LHCN-M2 (cell line): ENCODE measurements around the gene MARCHF9. TPM values are rescaled to one million over a fixed set of nuclear protein-coding genes. Genes with fewer than 3 reads are reported as not detected.
"Not testable (repeated sequence)": the region's sequence is repeated elsewhere in the genome, so short reads cannot be mapped to it uniquely, and the experiment has no call there.

Source experiments
- DNase-seq: peaks from one replicate; pipeline ENCODE4 v3.0.0-alpha.2; 2012; ENCODE audit warnings: low read depth
- total RNA-seq: library from RNA; depleted of rRNA; stranded (reverse); fragments of >200 nt; gene quantifications from 2 replicates; pipeline ENCODE4 v1.2.3, GENCODE V29; 2014

The MARCHF9 gene
- total RNA-seq, 1 experiment from 2014 or later, result 4.4 TPM

DNA sequence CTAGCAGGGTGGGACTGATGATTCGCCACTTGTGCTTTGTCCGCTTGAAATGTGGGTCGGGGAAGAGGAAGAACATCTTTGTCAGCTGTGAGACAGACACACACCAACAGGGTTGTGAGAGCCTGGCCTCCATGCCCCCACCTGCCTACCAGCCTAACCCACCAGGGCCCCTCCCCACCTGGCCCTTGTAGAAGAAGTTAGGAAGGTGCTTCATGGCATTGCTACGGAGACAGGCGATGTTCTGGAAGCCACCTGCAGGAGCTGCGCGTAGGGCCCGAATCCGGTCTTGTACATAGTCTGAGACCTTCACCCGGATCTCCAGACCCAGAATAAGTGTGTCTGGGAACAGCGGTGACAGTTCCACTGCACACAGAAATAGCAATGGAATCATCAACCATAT is 14.7 kb downstream of the MARCHF9 start:
- no peak for DNase-seq

DNA sequence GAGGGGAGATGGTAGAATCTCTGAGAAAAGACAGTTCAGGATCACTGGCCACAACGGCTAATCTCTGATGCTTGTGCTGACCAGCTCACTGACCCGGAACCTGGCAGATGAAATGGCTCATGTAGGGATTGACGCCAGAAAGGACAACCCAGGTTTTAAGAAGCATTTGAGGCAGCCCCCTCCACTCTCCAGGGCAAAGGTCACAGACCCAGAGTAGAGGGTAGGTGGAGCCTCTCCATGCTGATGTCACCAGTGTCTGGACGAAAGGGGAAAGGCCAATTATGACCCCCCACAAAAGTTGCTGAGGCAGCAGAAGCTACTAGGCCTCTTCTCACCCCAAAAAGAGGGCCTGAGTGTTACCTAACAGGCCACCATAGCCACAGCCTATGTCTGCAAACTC is 15.8 kb downstream of the MARCHF9 start:
- DNase-seq, result no peak

DNA sequence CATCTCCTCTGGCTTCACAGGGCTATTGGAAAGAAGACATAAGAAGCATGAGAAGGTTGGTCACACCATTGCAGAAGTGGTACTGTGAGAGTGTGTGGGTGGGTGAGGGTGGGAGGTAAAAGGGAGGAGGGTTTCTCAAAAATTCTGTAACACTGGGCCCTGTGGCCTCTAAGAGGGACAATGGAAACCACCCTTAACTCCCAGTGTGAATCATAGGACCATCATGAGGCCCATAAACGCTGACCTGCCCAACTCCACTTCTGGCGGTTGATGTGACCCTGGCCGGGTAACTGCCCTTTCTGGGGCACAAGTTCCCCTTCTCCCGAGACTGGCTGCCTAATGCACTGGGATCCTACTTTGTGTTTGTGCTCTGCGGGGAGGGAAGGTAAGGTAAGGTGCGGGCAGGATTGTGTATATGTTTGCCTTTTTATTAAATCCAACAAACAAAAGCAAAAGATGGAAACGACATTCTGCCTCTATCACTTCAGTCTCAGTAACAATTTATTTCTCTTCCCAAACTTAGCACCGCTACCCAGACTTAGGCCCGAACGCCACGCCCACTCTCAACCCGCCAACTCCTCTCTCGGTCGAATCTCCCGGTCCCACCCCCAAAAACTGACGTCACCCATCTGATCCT is 16.5 kb downstream of the MARCHF9 start:
- peak; percentile 90 for DNase-seq

DNA sequence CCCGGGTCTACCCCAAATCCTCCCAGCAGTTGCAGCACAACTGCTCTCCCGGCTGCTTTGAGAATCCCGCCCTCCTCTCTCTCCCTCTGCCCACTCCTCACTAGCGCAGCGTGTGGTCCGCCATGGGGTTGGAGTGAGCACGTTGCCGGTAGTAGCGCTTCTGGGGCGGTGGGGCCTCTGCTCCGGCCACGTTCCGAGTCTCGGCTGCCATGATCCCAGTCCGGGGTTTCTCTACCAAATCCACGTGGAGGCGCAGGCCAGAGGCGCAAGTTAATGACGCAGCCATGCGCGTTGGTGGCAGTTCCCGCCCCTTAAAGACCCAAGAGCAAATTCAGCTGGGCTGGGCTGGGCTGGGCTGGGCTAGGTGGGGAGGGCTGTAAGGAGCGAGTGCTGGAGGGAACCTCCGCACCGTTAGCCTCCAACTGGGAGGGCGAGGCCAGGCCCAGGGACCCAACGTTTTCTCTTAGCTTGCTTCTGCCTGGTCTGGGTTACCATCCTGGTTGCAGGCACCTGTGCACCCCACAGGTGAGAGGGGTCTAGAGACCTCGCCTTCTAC is 17.0 kb downstream of the MARCHF9 start, which contains the start of gene METTL1:
TSS of gene METTL1 (minus strand) at position 233 of the 556 bp plus-strand sequence. CDS start at position 211, 22 bp downstream.
- peak; percentile 96 for DNase-seq

DNA sequence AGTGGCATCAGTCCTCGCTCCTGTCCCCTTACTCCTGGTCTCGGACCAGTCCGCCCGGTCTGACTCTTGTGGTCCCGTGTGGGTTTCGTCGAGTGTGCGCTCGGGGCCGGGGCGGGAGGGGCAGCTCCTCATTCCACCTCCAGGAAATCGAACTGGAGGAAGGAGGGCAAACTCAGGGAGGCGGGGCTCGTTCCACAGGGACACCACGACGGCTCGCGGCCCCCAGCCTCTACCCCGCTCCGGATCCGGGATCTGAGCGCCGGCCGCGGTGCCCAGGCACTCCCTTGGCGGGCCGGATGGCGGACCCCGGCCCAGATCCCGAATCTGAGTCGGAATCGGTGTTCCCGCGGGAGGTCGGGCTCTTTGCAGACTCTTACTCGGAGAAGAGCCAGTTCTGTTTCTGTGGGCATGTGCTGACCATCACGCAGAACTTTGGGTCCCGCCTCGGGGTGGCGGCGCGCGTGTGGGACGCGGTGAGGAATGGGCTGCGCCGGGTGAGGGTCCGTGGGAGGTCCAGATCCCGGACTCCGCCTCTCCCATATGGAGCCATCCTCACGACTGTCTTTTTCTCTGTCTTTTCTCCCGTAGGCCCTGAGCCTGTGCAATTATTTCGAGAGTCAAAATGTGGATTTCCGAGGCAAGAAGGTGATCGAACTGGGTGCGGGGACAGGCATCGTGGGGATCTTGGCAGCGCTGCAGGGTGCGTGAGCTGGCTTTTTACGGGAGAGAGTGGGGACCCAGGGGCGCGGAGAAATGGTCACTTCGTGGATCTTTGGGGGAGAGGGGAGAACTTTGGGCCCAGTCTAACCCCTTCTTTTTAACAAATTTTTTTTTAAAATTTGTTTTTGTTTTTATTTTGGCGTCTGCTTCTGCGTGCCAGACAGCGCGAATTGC is 17.8 kb downstream of the MARCHF9 start, which contains the start of gene EEF1AKMT3:
TSS of gene EEF1AKMT3 (plus strand) at position 186 of the 894 bp plus-strand sequence. CDS start at position 297, 111 bp downstream.
- DNase-seq, result peak; percentile 46

DNA sequence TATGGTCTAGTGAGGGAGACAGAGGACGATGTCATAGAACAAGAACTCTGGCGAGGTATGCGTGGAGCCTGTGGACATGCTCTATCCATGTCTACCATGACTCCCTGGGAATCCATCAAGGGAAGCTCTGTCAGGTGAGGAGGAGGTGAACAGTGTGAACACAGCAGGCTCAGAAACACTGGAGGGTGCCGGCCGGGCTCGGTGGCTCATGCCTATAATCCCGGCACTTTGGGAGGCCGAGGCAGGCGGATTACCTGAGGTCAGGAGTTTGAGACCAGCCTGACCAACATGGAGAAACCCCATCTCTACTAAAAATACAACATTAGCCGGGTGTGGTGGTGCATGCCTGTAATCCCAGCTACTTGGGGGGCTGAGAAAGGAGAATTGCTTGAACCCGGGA is 19.7 kb downstream of the MARCHF9 start:
- DNase-seq, result not testable (repeated sequence)

DNA sequence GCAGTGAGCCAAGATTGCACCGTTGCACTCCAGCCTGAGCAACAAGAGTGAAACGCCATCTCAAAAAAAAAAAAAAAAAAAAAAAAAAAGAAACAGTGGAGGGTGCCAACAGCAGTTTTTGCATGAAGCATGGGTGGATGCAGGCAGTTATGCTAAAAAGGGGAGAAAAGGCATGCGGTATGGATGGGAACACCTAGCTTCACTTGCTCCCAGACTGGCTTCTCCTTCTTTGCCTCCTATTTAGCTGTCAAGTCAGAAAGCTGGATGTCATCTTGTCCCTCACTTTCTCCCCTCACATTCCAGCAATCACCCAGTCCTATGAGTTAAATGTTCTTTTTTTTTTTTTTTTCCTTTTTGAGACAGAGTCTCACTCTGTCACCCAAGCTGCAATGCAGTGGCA is 20.1 kb downstream of the MARCHF9 start:
- no peak for DNase-seq

DNA sequence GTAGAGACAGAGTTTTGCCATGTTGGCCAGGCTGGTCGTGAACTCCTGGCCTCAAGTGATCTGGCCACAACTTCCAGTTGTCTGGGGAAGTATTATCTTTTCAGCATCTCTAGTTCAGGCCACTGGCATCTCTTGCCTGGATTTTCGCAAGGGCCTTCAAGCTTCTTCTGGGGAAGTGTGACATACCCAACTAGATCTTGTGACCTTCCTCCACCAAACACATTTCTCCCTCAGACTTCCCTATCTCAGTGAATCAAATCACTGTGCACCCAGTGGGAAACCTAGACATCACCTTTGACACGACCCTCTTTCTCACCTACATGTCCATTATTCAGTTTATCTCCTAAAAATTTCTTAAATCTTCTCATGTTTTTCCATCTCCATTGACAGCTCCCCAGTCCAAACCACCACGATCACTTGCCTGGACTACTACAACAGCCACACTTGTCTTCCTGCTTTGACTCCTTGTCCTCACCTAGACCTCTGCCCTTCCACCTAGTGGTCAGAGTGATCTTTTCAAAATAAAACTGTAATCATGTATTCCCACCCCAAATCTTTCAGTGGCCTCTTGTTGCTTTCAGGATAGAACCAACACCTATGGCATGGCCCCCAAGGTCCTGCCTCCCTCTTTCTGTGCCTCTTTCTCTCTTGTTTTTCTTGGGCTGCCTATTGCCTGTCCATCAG is 20.8 kb downstream of the MARCHF9 start:
- no peak for DNase-seq

DNA sequence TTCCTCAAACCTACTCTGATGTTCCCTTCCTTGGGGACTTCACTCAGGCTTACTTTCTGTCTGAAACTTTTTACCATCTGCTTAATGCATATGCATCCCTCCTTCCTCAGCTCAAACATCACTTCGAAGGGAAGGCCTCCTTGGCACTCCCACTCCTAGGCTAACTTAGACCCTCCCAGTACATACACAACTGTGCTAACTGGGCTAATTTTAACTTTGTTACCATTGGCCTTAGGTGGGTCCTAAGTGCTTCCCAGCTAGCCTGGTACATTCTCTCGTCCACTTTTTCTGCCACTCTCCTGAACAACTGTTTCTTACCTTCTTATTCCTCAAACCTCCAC is 21.3 kb downstream of the MARCHF9 start:
- DNase-seq, result no peak

DNA sequence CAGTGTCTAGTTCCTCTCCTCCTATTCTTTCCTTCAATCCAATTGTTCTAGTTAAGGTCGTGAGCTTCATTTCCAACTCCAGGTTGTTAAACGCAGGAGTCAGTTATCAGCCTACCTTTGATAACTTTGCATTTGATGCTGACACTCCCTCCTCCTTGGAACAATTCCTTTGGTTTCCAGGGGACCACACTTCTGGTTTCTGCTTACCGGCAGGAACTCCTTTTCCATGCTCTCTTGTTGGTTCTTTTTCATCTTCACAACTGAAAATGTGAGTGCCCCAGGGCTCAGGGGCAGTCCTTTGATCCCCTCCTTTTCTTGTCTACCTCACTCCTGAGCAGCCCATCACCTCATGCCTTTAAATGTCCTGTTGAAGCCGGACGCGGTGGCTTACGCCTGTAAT is 22.5 kb downstream of the MARCHF9 start:
- DNase-seq, result no peak

DNA sequence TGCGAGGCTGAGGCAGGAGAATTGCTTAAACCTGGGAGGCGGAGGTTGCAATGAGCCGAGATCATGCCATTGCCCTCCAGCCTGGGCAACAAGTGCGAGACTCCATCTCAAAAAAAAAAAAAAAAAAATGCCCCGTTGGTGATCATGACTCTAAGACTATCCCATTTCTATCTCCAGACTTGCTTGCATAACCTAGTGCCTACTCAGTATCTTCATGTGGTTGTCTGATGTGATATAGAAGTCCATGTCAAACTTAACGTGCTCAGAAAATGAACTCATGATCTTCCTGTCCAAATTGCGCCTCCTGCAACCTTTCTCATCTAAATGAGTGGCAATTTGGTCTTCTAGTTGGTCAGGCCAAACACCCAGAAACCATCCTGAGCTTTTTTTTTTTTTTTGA is 23.0 kb downstream of the MARCHF9 start:
- DNase-seq, result no peak

DNA sequence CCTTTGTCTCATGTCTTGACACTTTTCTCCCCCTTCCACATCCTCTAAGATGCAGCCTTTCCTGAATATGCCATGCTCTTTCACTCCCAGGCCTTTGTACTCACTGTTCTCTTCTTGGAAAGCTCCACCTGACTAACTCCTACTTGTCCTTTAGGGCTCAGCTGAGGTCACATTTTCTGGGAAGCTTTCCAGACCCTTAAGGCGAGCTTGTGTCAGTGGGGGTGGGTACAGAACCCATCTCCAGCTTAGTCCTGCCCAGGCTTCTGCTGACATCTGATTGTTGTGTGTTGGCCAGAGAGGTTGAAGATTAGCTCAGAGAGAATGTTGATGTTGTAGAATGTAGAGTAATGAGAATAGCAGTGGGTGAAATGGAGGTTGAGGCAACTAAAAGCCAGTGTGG is 24.8 kb downstream of the MARCHF9 start:
- DNase-seq, result no peak

DNA sequence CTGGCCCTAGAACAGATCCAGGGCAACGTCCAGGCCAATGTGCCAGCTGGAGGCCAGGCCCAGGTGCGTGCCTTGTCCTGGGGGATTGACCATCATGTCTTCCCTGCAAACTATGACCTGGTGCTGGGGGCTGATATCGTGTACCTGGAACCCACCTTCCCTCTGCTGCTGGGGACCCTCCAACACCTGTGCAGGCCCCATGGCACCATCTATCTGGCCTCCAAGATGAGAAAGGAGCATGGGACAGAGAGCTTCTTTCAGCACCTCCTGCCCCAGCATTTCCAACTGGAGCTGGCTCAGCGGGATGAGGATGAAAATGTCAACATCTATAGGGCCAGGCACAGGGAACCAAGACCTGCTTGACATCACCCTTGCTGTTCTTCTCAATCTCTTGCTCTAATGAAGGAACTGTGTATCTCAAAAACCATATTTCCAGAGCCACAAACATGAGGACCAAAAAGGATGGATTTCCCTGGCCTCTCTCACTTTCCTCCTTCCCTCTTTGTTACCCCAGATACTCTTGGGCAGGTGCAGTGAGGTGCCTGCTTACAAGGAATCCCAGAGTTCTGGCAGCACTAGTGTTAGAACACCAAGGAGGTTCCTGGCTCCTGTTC is 25.5 kb downstream of the MARCHF9 start:
- no peak for DNase-seq

DNA sequence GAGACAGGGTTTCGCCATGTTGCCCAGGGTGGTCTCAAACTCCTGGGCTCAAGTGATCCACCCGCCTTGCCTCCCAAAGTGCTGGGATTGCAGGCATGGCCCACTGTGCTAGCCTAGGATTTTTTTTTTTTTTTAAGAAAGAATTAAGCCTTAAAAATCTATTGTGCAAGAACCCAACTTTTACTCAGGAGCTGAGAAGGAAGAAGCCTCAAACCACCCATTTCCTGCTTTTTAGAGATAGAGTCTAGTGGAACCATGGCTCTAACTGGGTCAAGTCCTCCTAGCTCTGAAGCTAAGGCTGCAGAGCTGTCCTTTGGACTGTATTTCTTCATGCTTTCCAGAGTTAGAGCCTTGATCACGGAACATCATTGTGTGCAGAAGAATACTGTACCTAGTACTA is 26.3 kb downstream of the MARCHF9 start:
- DNase-seq, result no peak

DNA sequence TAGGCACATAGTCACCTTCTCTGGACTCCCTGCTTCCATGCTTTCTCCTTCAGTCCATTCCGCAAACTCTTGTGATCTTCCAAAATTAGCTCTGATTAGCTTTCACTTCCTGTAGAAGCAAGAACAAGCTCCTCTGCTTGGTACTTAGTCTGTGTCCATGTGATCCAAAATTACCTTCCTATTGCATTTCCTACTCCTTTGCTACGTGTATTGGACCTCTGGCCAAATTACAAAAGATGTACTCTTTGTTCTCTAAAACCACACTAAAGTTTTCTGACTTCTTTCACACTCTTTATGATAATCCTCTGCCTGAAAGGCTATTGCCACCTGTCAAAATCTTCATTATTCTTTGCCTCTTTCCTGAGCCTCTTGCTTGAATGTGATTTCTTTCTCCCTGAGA is 26.9 kb downstream of the MARCHF9 start:
- no peak for DNase-seq

DNA sequence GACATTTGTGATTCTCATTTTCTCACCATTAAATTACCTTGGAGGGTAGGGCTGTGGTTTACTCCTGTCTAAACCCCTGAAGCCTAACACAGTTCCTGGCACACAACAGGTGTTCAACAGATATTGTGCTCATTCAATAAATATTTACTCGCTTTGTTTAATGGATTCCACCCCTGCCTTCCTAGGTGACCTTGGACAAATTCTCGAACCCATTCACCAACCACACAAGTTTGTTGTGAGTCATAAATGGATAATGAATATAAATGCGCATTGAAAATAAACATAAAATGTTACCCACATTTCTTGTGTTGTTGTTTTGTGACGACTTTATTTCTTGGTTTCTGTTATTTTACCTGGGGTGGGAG is 27.3 kb downstream of the MARCHF9 start:
- no peak for DNase-seq

DNA sequence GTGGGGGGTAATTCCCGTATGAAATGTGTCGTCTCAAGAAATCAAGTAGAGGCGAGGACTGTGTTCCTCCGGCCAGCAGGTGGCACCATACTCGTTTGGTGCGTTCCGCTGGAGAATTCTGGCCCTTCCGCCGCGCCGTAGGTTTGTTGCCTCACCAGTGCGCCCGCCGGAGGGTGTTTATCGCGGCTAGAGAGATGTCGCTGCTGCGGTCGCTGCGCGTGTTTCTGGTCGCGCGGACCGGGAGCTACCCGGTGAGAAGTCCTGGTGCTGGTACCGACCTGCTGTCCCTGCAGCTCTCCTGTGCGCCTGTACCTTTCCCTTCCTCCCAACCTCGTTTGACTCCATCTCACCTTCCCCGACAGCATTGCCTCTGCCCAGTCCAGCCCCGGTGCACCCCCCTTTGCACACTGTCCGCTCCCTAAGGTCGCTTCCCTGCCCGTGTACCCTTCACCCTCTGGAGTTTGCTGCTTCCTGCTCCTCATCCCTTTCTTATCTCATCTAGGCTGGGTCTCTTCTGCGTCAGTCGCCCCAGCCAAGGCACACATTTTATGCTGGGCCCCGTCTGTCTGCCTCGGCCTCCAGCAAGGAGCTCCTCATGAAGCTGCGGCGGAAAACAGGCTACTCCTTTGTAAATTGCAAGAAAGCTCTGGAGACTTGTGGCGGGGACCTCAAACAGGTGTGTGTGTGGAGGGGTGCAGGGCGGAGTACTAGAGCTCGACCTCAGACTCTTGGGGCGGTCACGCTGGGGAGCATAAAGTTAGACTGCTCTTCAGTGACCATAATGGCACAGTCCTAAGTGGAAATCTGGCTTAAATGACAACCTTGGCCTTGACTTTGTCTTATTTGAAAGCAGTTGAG is 27.9 kb downstream of the MARCHF9 start, which contains the start of gene TSFM:
TSS of gene TSFM (plus strand) at position 180 of the 858 bp plus-strand sequence. CDS start at position 195, 15 bp downstream.
- DNase-seq, result peak; percentile 90

DNA sequence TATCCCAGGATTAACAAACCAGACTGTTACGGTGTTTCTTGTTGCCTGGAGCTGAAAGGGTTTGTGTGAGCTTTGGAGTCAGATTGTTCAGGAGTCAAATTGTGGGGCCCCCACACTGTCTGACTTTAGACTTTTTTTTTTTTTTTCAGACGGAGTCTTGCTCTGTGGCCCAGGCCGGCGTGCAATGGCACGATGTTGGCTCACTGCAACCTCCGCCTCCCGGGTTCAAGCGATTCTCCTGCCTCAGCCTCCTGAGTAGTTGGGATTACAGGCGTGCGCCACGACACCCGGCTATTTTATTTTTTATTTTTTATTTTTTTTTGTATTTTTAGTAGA is 28.5 kb downstream of the MARCHF9 start:
- DNase-seq, result no peak

DNA sequence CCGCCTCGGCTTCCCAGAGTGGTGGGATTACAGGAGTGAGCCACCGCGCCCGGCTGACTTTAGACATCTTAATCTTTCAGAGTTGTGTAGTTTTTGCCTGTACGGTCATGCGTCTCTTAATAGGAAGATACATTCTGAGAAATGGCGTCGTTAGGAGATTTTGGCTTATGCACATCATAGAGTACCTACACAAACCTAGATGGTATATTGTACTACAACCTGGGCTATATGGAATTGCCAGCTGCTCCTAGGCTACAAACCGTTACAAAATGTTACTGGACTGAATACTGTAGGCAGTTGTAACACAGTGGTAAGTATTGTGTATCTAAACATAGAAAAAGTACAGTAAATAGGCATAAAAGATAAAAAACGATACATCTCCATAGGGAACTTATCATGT is 29.0 kb downstream of the MARCHF9 start:
- no peak for DNase-seq

DNA sequence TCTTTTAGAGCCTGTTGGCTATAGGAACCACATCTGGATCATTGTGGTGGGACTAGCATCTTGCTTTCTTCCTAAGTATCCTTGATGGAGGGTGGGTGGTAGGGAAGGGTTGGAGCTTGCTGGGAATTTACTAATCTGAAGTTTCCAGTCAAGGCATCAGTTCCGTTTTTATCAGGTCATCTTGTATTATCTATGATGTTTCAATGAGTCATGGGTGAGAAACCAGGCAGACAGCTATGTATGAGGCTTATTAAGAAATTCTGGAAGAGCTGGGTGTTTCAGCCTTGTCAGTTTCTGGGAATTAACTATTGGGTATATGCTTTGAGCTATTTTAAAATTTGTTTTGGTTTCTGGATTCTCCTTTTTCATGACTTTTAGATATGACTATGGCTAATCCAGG is 39.0 kb downstream of the MARCHF9 start:
- peak; percentile 76 for DNase-seq

DNA sequence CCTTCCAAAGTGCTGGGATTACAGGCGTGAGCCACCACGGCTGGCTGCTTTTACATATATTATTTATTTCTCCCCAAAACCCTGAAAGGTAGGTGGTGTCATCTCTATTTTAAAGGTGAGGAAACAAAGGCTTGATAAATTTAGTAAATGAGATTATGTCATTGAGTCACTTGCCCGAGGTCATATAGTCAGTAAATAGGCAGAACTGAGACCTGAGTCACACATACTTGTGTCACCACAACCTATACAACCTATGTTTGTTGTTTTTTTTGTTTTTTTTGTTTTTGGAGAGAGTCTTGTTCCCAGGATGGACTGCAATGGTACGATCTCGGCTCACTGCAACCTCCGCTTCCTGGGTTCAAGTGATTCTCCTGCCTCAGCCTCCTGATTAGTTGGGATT is 40.5 kb downstream of the MARCHF9 start:
- DNase-seq, result no peak
